GM18861 (cell line): ENCODE results near the gene SPRYD3.
"Not testable (repeated sequence)": the region's sequence is repeated elsewhere in the genome, so short reads cannot be mapped to it uniquely, and the experiment has no call there.

Experiments
- ATAC-seq: cut with Tn5 transposase; IDR thresholded peaks from one replicate; pipeline ENCODE4 v1.9.1; 2021; ENCODE audit not compliant: unreplicated experiment

Gene SPRYD3

DNA sequence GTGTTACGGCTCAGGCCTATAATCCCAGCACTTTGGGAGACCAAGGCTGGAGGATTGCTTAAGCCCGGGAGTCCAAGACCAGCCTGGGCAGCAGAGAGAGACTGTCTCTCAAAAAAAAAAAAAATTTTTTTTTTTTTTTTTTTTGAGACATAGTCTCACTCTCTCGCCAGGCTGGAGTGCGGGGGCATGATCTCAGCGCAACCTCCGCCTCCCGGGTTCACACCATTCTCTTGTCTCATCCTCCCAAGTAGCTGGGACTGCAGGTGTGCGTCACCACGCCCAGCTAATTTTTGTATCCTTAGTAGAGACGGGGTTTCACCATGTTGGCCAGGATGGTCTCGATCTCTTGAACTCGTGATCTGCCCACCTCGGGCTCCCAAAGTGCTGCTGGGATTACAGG lies 52.2 kb downstream of the SPRYD3 start:
- ATAC-seq: not testable (repeated sequence)

DNA sequence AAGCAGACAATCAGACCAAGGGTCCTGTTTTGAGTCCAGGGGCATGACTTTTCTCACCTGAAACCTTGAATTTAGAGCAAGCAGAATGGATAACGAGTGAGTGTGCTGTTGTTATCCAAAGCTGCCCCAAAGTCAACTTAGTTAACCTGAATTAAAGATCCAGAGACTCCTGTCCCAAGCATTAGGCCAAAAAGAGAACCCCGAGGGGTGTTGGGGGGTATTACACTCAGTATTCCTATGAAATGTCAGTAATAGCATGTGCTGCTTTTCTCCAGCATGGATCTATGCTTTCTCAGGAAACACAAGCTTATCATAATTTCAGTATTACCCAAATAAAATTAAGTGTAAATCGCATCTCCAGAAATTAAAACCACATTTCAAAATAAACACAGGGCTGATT lies 53.9 kb downstream of the SPRYD3 start:
- ATAC-seq: no peak

DNA sequence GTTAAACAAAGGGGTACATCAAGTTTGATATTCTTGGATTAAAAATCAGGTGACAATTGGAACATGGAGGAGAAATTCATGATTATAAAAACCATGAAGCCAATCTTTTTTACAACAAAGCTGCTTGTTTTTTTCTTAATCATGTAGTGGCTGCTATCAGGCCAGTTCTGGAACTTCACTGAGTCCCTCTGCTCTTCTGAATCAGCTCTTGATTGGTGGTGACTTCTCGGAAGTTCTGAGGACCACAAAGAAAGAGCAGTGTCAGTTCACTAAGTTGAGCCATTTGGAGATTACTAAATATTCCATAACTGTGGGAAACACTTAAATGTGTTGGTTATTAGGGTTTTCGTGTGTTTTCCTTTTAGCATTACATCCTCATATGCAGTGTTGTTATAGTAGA lies 64.5 kb downstream of the SPRYD3 start:
- no peak for ATAC-seq
